H1 (cell line): Measurements from ENCODE around the gene KCTD15. TPM values are rescaled to one million over a fixed set of nuclear protein-coding genes. Genes with fewer than 3 reads are reported as not detected.

Experiments
- CTCF ChIA-PET: fragments of 300-600 bp; sonication (Branson Sonifier 250); formaldehyde crosslinking; loops from one replicate; lab custom pipeline; 2021; ENCODE audit not compliant: partially characterized antibody; lab: Charles Lee
- POLR2A ChIA-PET: fragments of 300-600 bp; sonication (Branson Sonifier 250); formaldehyde crosslinking; loops from one replicate; lab custom pipeline; 2021; ENCODE audit warnings: inconsistent platforms; ENCODE audit not compliant: partially characterized antibody; lab: Charles Lee
- DNase-seq, 2 experiments: peaks; one replicate each; pipeline versions ENCODE4 v3.0.0 to v3.0.0-alpha.2; 2010 to 2022; ENCODE audit warnings: low spot score in 2 of 2, low read depth in 1 of 2, mixed read lengths in 1 of 2
- FAIRE-seq: peaks from 2 replicates; lab custom pipeline; 2011; peaks lifted over from hg19 to GRCh38; lab: Jason Lieb, UNC
- H2AFZ ChIP-seq: 2 replicates; pipeline ENCODE4 v1.8.1; 2012; ENCODE audit warnings: low read length, inconsistent platforms
- H2AK5ac ChIP-seq: 2 replicates; pipeline ENCODE4 v1.6.1; 2013; ENCODE audit warnings: low read depth, low read length
- H2BK120ac ChIP-seq: replicated peaks from 2 replicates; pipeline ENCODE3; 2013; ENCODE audit warnings: low read depth, low read length, inconsistent platforms
- H2BK12ac ChIP-seq: 2 replicates; pipeline ENCODE4 v1.6.1; 2013; ENCODE audit warnings: low read depth, low read length
- H2BK15ac ChIP-seq: 2 replicates; pipeline ENCODE4 v1.6.1; 2013; ENCODE audit warnings: low read length
- H2BK20ac ChIP-seq: 2 replicates; pipeline ENCODE4 v1.6.1; 2013; ENCODE audit warnings: low read length
- H2BK5ac ChIP-seq: 2 replicates; pipeline ENCODE4 v1.6.1; 2013; ENCODE audit warnings: low read depth, low read length
- H3K14ac ChIP-seq: 2 replicates; pipeline ENCODE4 v1.6.1; 2013; ENCODE audit warnings: inconsistent platforms; ENCODE audit not compliant: insufficient read length
- H3K18ac ChIP-seq: 2 replicates; pipeline ENCODE4 v1.6.1; 2013; ENCODE audit warnings: low read length; ENCODE audit errors: extremely low read depth
- H3K23ac ChIP-seq: 2 replicates; pipeline ENCODE4 v1.6.1; 2013; ENCODE audit warnings: inconsistent platforms; ENCODE audit not compliant: insufficient read length
- H3K23me2 ChIP-seq: 2 replicates; pipeline ENCODE4 v1.6.1; 2013; ENCODE audit warnings: low read depth, low read length
- H3K27ac ChIP-seq: 2 replicates; pipeline ENCODE4 v1.6.1; 2011; ENCODE audit warnings: low read depth, low read length, inconsistent platforms
- H3K27me3 ChIP-seq, 4 experiments: replicated peaks in 1 of 4; 1 replicate in 1 of 4; 2 replicates in 3 of 4; pipeline versions ENCODE4 v1.6.1 to v1.8.1; 2011 to 2013; ENCODE audit warnings: low read length in 3 of 4, mild to moderate bottlenecking in 3 of 4, inconsistent platforms in 2 of 4, mixed read lengths in 2 of 4, moderate library complexity in 1 of 4; ENCODE audit not compliant: control insufficient read depth in 3 of 4, insufficient read depth in 3 of 4; ENCODE audit errors: extremely low read depth in 1 of 4
- H3K36me3 ChIP-seq, 4 experiments: 2 replicates each; pipeline versions ENCODE4 v1.6.1 to v1.8.1; 2011 to 2013; ENCODE audit warnings: mild to moderate bottlenecking in 4 of 4, low read length in 3 of 4, moderate library complexity in 2 of 4, control low read depth in 1 of 4, inconsistent platforms in 1 of 4; ENCODE audit not compliant: insufficient read depth in 4 of 4, control insufficient read depth in 2 of 4
- H3K4ac ChIP-seq: replicated peaks from 2 replicates; pipeline ENCODE3; 2013; ENCODE audit warnings: low read length, low read depth, mixed read lengths, inconsistent platforms; ENCODE audit not compliant: insufficient read length
- H3K4me1 ChIP-seq, 4 experiments: replicated peaks in 1 of 4; 1 replicate in 1 of 4; 2 replicates in 3 of 4; pipeline versions ENCODE4 v1.6.1 to v1.8.1; 2011 to 2013; ENCODE audit warnings: low read length in 3 of 4, inconsistent platforms in 2 of 4, mixed read lengths in 1 of 4; ENCODE audit not compliant: insufficient read depth in 4 of 4, control insufficient read depth in 3 of 4
- H3K4me2 ChIP-seq, 2 experiments: 2 replicates each; pipeline versions ENCODE4 v1.6.1 to v1.8.1; 2011 to 2013; ENCODE audit warnings: low read depth in 2 of 2, low read length in 2 of 2, control low read depth in 1 of 2, inconsistent platforms in 1 of 2, mild to moderate bottlenecking in 1 of 2; ENCODE audit not compliant: insufficient read depth in 1 of 2
- H3K4me3 ChIP-seq, 4 experiments: fragments of 200-600, 300-600 bp in 1 of 4; sonication (generic), shearing (Covaris generic), sonication (Bioruptor Twin) in 1 of 4; 2 replicates each; pipeline versions ENCODE4 v1.5.1 to v1.8.1; 2011 to 2016; ENCODE audit warnings: low read length in 4 of 4, low read depth in 3 of 4, control low read depth in 2 of 4, inconsistent platforms in 2 of 4, mild to moderate bottlenecking in 2 of 4, mixed read lengths in 1 of 4, moderate library complexity in 1 of 4; ENCODE audit not compliant: insufficient read depth in 2 of 4; ENCODE audit errors: extremely low read depth in 1 of 4
- H3K56ac ChIP-seq: replicated peaks from 2 replicates; pipeline ENCODE3; 2013; ENCODE audit warnings: low read depth, mild to moderate bottlenecking, mixed read lengths, low read length, inconsistent platforms; ENCODE audit not compliant: insufficient read length
- H3K79me1 ChIP-seq: 2 replicates; pipeline ENCODE4 v1.6.1; 2013; ENCODE audit warnings: low read depth, low read length, control low read depth
- H3K79me2 ChIP-seq, 2 experiments: 2 replicates each; pipeline versions ENCODE4 v1.6.1 to v1.8.1; 2012 to 2013; ENCODE audit warnings: low read length in 2 of 2, mild to moderate bottlenecking in 2 of 2, inconsistent platforms in 1 of 2; ENCODE audit not compliant: insufficient read depth in 2 of 2, control insufficient read depth in 1 of 2
- H3K9ac ChIP-seq, 4 experiments: replicated peaks in 1 of 4; 1 replicate in 1 of 4; 2 replicates in 3 of 4; pipeline versions ENCODE4 v1.6.1 to v1.8.1; 2011 to 2013; ENCODE audit warnings: low read depth in 3 of 4, low read length in 3 of 4, control low read depth in 2 of 4, mild to moderate bottlenecking in 2 of 4, moderate library complexity in 2 of 4, inconsistent platforms in 1 of 4; ENCODE audit errors: extremely low read depth in 1 of 4
- H3K9me3 ChIP-seq, 2 experiments: 2 replicates each; pipeline versions ENCODE4 v1.6.1 to v1.8.1; 2012 to 2013; ENCODE audit warnings: mild to moderate bottlenecking in 2 of 2, moderate library complexity in 2 of 2, control low read depth in 1 of 2, inconsistent platforms in 1 of 2, low read depth in 1 of 2, low read length in 1 of 2, mixed read lengths in 1 of 2; ENCODE audit not compliant: insufficient read depth in 2 of 2
- H4K20me1 ChIP-seq, 2 experiments: replicated peaks in 1 of 2; 2 replicates each; pipeline versions ENCODE3 to v1.8.1; 2011 to 2013; ENCODE audit warnings: inconsistent platforms in 2 of 2, low read length in 2 of 2, mild to moderate bottlenecking in 1 of 2; ENCODE audit not compliant: insufficient read depth in 2 of 2, control insufficient read depth in 1 of 2
- H4K5ac ChIP-seq: 2 replicates; pipeline ENCODE4 v1.6.1; 2013; ENCODE audit warnings: low read length, low read depth, mixed read lengths, inconsistent platforms; ENCODE audit not compliant: insufficient read length
- H4K8ac ChIP-seq: 2 replicates; pipeline ENCODE4 v1.8.0; 2013; ENCODE audit warnings: mild to moderate bottlenecking, moderate library complexity, low read length, inconsistent platforms; ENCODE audit not compliant: insufficient read depth; ENCODE audit errors: extremely low read depth
- H4K91ac ChIP-seq: replicated peaks from 2 replicates; pipeline ENCODE3; 2013; ENCODE audit warnings: low read length, mixed read lengths, inconsistent platforms; ENCODE audit not compliant: insufficient read length
- EZH2 ChIP-seq: fragments of 200-600 bp; sonication (generic); IDR thresholded peaks from 2 replicates; pipeline ENCODE4 v1.7.1; 2012; ENCODE audit warnings: low read depth, mild to moderate bottlenecking, moderate library complexity, low read length, inconsistent platforms; ENCODE audit not compliant: severe bottlenecking
- JUND ChIP-seq: IDR thresholded peaks from 2 replicates; pipeline ENCODE4 v1.6.1; 2011; ENCODE audit warnings: mild to moderate bottlenecking, improper control_type of control experiment, low read length
- KDM5A ChIP-seq: fragments of 200-600 bp; IDR thresholded peaks from 2 replicates; pipeline ENCODE4 v1.7.1; 2012; ENCODE audit warnings: mild to moderate bottlenecking, low read length, inconsistent platforms, mixed read lengths
- TEAD4 ChIP-seq: IDR thresholded peaks from 2 replicates; pipeline ENCODE4 v1.6.1; 2012; ENCODE audit warnings: low read depth, low read length, inconsistent platforms, mixed read lengths
- WGBS, 2 experiments: shearing (Covaris generic) in 1 of 2; methylation state at CpG; one replicate each; pipeline versions ENCODE4 v1.1.6 to v1.1.7; 2013 to 2015; ENCODE audit warnings: low lambda C conversion rate in 2 of 2, mixed read lengths in 2 of 2, inconsistent platforms in 1 of 2, low coverage in 1 of 2, missing lambda C conversion rate in 1 of 2; ENCODE audit not compliant: insufficient replicate concordance in 2 of 2, insufficient coverage in 1 of 2, insufficient read length in 1 of 2; ENCODE audit errors: extremely low coverage in 1 of 2, missing lambda C conversion rate in 1 of 2; 5-methylcytosine and 5-hydroxymethylcytosine counted together
- polyA plus RNA-seq, 7 experiments: library from polyadenylated mRNA; depleted of rRNA in 3 of 7; stranded (reverse) in 5 of 7; unstranded in 2 of 7; fragments of >200 nt in 5 of 7; fragments of 200-250 nt in 2 of 7; gene quantifications; 1 replicate in 5 of 7; 2 replicates in 1 of 7; 4 replicates in 1 of 7; pipeline versions ENCODE4 v1.2.1 to v1.2.3, GENCODE V29; 2011 to 2013; ENCODE audit warnings: missing spikeins in 2 of 7, mixed read lengths in 2 of 7
- total RNA-seq: library from RNA; stranded (reverse); fragmentation: NEBNext Ultra II Directional; extraction: Animal tissue kit (Norgen Biotek cat#: 25700); gene quantifications from 2 replicates; pipeline ENCODE4 v1.2.1, GENCODE V29; 2021

The KCTD15 gene
- total and polyA plus RNA-seq, 2 of the 8 experiments (the other 6 are each of a cell fraction or from before 2014, with no cell fraction given) = 25.1 to 27.0 TPM

DNA sequence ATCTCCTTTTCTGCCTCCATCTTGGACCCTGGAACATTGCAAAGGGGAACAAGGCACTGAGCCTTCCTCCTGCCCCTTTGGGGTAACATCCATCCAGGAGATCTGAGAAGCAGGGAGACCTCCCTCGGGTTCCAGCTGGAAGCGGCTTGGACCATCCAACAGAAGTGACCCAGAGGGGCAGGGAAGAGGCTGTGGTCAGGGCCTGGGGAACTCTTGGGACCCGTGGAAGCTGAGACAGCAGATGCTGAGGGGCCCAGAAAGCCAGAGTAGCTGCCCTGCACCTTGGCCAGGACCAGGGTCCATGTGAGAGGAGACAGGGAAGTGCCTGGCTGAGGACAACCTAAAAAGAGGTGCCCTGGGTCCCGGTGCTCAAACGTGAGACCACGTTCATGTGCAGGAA, 21.9 kb upstream of the KCTD15 start:
- Histone ChIP-seq H3K79me2 (no peaks in the 10 kb centered on the region), H3K14ac (no peak overlapping the region), H4K8ac (no peak overlapping the region), H3K36me3 (peaks cover 0 to 5% (median 0%) of the 10 kb centered on the region in 4 experiments; a peak in 2 of 8 replicates), H2AFZ (no peak overlapping the region), H3K4ac (no peak overlapping the region), H3K27ac (no peak overlapping the region), H2BK15ac (no peak overlapping the region), H3K9ac (no peak overlapping the region), H3K9me3 (no peaks in the 10 kb centered on the region), H4K5ac (no peak overlapping the region), H3K27me3 (peaks cover 0 to 3% (median 0%) of the 10 kb centered on the region in 4 experiments; a peak in 3 of 7 replicates), H2AK5ac (no peak overlapping the region), H2BK5ac (no peak overlapping the region), H3K4me2 (no peak overlapping the region), H3K23me2 (peaks cover 8% of the 10 kb centered on the region; the same call in 1 of the 2 replicates), H4K20me1 (peaks cover 4 to 13% of the 10 kb centered on the region in 2 experiments), H3K4me3 (no peak overlapping the region), H2BK20ac (no peak overlapping the region), H4K91ac (no peak overlapping the region), H3K79me1 (no peaks in the 10 kb centered on the region), H3K4me1 (peaks cover 0 to 7% (median 4%) of the 10 kb centered on the region in 4 experiments; a peak in 4 of 7 replicates), H3K18ac (no peak overlapping the region)
- no peak for DNase-seq
- POLR2A ChIA-PET = no interaction called here
- 79% methylated on average over 5 of the region's 6 CpGs; no CpG with 5 or more reads in 1 of the 2 experiments for WGBS, 2 experiments
- CTCF ChIA-PET = interaction anchor here (0.8 to 1.7 kb wide), 3 partner anchors 20 to 359 kb away, joined by 3 to 6 read pairs (median 3); no protein-coding TSS in a partner anchor
- TF ChIP-seq TEAD4 (no peak), JUND (no peak), KDM5A (no peak), EZH2 (no peak)
- TF ChIP-seq, all 59 proteins: peak for 0
- no peak overlapping the region for H2BK12ac ChIP-seq
- no peak for FAIRE-seq
- no peak overlapping the region for H3K56ac ChIP-seq
- no peak overlapping the region for H3K23ac ChIP-seq
- H2BK120ac ChIP-seq = no peak overlapping the region
